GM12878 (cell line): Measurements from ENCODE around the gene IGFALS. TPM values are rescaled to one million over a fixed set of nuclear protein-coding genes. Genes with fewer than 3 reads are reported as not detected.

ENCODE experiments used
- ATAC-seq: fragments of 200-7000 bp; cut with Tn5 transposase; 3 replicates; pipeline ENCODE4 v1.9.1; 2020; ENCODE audit warnings: mild to moderate bottlenecking, moderate library complexity
- BruUV-seq: library from RNA; stranded (reverse); fragments of 400-500 nt; replicated peaks from 2 replicates; lab custom pipeline; 2021; lab: Mats Ljungman, UMichigan
- CTCF ChIA-PET: fragments of 300-600 bp; sonication (Branson Sonifier 250); formaldehyde crosslinking; extraction: SDS; loops from one replicate; lab custom pipeline; 2021; ENCODE audit warnings: inconsistent platforms; lab: Yijun Ruan, JAX
- POLR2A ChIA-PET: fragments of 350-600 bp; formaldehyde crosslinking; extraction: SDS; loops from one replicate; lab custom pipeline; 2021; ENCODE audit warnings: inconsistent platforms; lab: Charles Lee
- RAD21 ChIA-PET: fragments of 300-600 bp; sonication (Branson Sonifier 250); formaldehyde crosslinking; loops from one replicate; lab custom pipeline; 2023; ENCODE audit warnings: antibody characterized with exemption; ENCODE audit not compliant: unreplicated experiment; lab: Charles Lee
- SMC1A ChIA-PET: fragments of 300-600 bp; sonication (Branson Sonifier 250); formaldehyde crosslinking; loops from one replicate; lab custom pipeline; 2023; ENCODE audit not compliant: unreplicated experiment, uncharacterized antibody; lab: Charles Lee
- DNase-seq: peaks from one replicate; pipeline ENCODE4 v3.0.0-alpha.2; 2011; ENCODE audit warnings: low read depth, low spot score
- FAIRE-seq: peaks from 3 replicates; lab custom pipeline; 2011; peaks lifted over from hg19 to GRCh38; lab: Jason Lieb, UNC
- H2AFZ ChIP-seq: 2 replicates; pipeline ENCODE4 v1.6.0; 2011; ENCODE audit warnings: low read depth, low read length, control low read depth; ENCODE audit not compliant: control insufficient read depth
- H3K27ac ChIP-seq: 2 replicates; pipeline ENCODE4 v1.5.1; 2011; ENCODE audit warnings: control low read depth; ENCODE audit not compliant: control insufficient read depth, insufficient read depth
- H3K27me3 ChIP-seq, 2 experiments: replicated peaks in 1 of 2; 2 replicates each; pipeline versions ENCODE4 v1.6.0 to v1.6.1; 2011; ENCODE audit warnings: low read length in 1 of 2; ENCODE audit not compliant: control insufficient read depth in 2 of 2, insufficient read depth in 2 of 2
- H3K36me3 ChIP-seq, 2 experiments: 2 replicates each; pipeline ENCODE4 v1.5.1; 2011; ENCODE audit warnings: low read length in 1 of 2; ENCODE audit not compliant: control insufficient read depth in 2 of 2, insufficient read depth in 2 of 2
- H3K4me1 ChIP-seq: 2 replicates; pipeline ENCODE4 v1.6.1; 2011; ENCODE audit warnings: mild to moderate bottlenecking, low read length, moderate library complexity, mixed read lengths; ENCODE audit not compliant: control insufficient read depth, insufficient read depth
- H3K4me2 ChIP-seq: 2 replicates; pipeline ENCODE4 v1.6.0; 2011; ENCODE audit warnings: control low read depth; ENCODE audit not compliant: control insufficient read depth, insufficient read depth
- H3K4me3 ChIP-seq: fragments of 200-600 bp; sonication (generic); 2 replicates; pipeline ENCODE4 v1.5.1; 2016
- H3K79me2 ChIP-seq: 2 replicates; pipeline ENCODE4 v1.6.0; 2011; ENCODE audit warnings: low read length; ENCODE audit not compliant: control insufficient read depth, insufficient read depth
- H3K9ac ChIP-seq: 2 replicates; pipeline ENCODE4 v1.8.0; 2011; ENCODE audit warnings: low read length, control low read depth, mixed read lengths; ENCODE audit not compliant: control insufficient read depth, insufficient read depth
- H3K9me3 ChIP-seq: replicated peaks from 3 replicates; pipeline ENCODE4 v1.5.1; 2011; ENCODE audit warnings: mild to moderate bottlenecking, low read length; ENCODE audit not compliant: control insufficient read depth, insufficient read depth
- H4K20me1 ChIP-seq: 2 replicates; pipeline ENCODE4 v1.6.0; 2011; ENCODE audit not compliant: control insufficient read depth, insufficient read depth
- CHD1 ChIP-seq: IDR thresholded peaks from 2 replicates; pipeline ENCODE4 v1.6.1; 2012; ENCODE audit warnings: low read depth, low read length, improper control_type of control experiment
- DPF2 ChIP-seq: fragments of 450-650 bp; IDR thresholded peaks from 2 replicates; pipeline ENCODE4 v1.6.1; 2017; ENCODE audit warnings: mild to moderate bottlenecking
- FOS ChIP-seq: IDR thresholded peaks from 3 replicates; pipeline ENCODE4 v1.6.1; 2011; ENCODE audit warnings: borderline replicate concordance; ENCODE audit not compliant: insufficient read length; ENCODE audit errors: extremely low read depth
- HDGF ChIP-seq: fragments of 450-650 bp; IDR thresholded peaks from 2 replicates; pipeline ENCODE4 v1.6.1; 2016; ENCODE audit warnings: antibody characterized with exemption
- IKZF2 ChIP-seq, 2 experiments: fragments of 450-650 bp; IDR thresholded peaks; 2 replicates each; pipeline ENCODE4 v1.6.1; 2017; ENCODE audit warnings: mild to moderate bottlenecking in 2 of 2, moderate library complexity in 2 of 2
- KLF5 ChIP-seq: fragments of 450-650 bp; IDR thresholded peaks from 2 replicates; pipeline ENCODE4 v1.6.1; 2014; ENCODE audit warnings: mild to moderate bottlenecking; ENCODE audit not compliant: partially characterized antibody
- MYC ChIP-seq: IDR thresholded peaks from 2 replicates; pipeline ENCODE4 v1.6.1; 2011; ENCODE audit warnings: mild to moderate bottlenecking, low read length, moderate library complexity, inconsistent platforms; ENCODE audit not compliant: insufficient read depth, insufficient replicate concordance, insufficient read length, severe bottlenecking
- NFIC ChIP-seq: IDR thresholded peaks from 2 replicates; pipeline ENCODE4 v1.6.1; 2012; ENCODE audit warnings: low read depth, mild to moderate bottlenecking, inconsistent platforms, low read length, moderate library complexity
- NR2C1 ChIP-seq: fragments of 450-650 bp; IDR thresholded peaks from 2 replicates; pipeline ENCODE4 v1.6.1; 2017; ENCODE audit warnings: antibody characterized with exemption, mild to moderate bottlenecking, moderate library complexity
- NR2F1 ChIP-seq: fragments of 450-650 bp; conservative IDR thresholded peaks from 2 replicates; pipeline ENCODE4 v1.6.1; 2017; ENCODE audit warnings: mild to moderate bottlenecking
- POLR2AphosphoS5 ChIP-seq: IDR thresholded peaks from 2 replicates; pipeline ENCODE4 v1.6.1; 2011; ENCODE audit warnings: mild to moderate bottlenecking, low read length, inconsistent platforms
- SP1 ChIP-seq: IDR thresholded peaks from one replicate; pipeline ENCODE4 v1.6.1; 2011; ENCODE audit warnings: low read depth, low read length
- STAT1 ChIP-seq: fragments of 450-650 bp; conservative IDR thresholded peaks from 2 replicates; pipeline ENCODE4 v1.6.1; 2014; ENCODE audit warnings: antibody characterized with exemption, mild to moderate bottlenecking
- TARDBP ChIP-seq: IDR thresholded peaks from 2 replicates; pipeline ENCODE4 v1.6.1; 2016; ENCODE audit warnings: borderline replicate concordance
- TCF12 ChIP-seq: IDR thresholded peaks from 2 replicates; pipeline ENCODE4 v1.6.1; 2011; ENCODE audit warnings: low read depth, mild to moderate bottlenecking, low read length
- ZSCAN29 ChIP-seq: fragments of 450-650 bp; IDR thresholded peaks from 2 replicates; pipeline ENCODE4 v1.6.1; 2017; ENCODE audit warnings: mild to moderate bottlenecking, moderate library complexity
- WGBS: methylation state at CpG from one replicate; pipeline ENCODE4 v1.1.6; 2016; ENCODE audit warnings: low lambda C conversion rate; ENCODE audit not compliant: insufficient replicate concordance, insufficient coverage; ENCODE audit errors: missing lambda C conversion rate; 5-methylcytosine and 5-hydroxymethylcytosine counted together
- in situ Hi-C: fragments of 300-500 bp; cut with MboI; formaldehyde crosslinking; loops from 9 replicates; pipeline ENCODE4 v1.14.3; 2018; ENCODE audit warnings: mixed read lengths
- intact Hi-C: fragments of 100-400 bp; cut with micrococcal nuclease; formaldehyde crosslinking; loops from one replicate; pipeline ENCODE4 v1.14.2; 2022; ENCODE audit not compliant: unreplicated experiment
- polyA plus RNA-seq, 11 experiments: library from polyadenylated mRNA; depleted of rRNA in 4 of 11; unstranded in 6 of 11; stranded (reverse) in 5 of 11; fragments of >200 nt; fragmentation: Nextera tagmentation in 4 of 11; fragmentation: Illumina TruSeq in 1 of 11; extraction: Ambion mirVana in 4 of 11; extraction: Trizol in 1 of 11; gene quantifications; 1 replicate in 1 of 11; 2 replicates in 10 of 11; pipeline versions ENCODE4 v1.2.1 to v1.2.3, GENCODE V29; 2011 to 2016; ENCODE audit warnings: inconsistent platforms in 2 of 11, missing spikeins in 2 of 11, low read depth in 1 of 11
- total RNA-seq, 4 experiments: library from RNA; depleted of rRNA in 3 of 4; stranded (reverse); fragments of >200 nt in 3 of 4; fragmentation: Illumina TruSeq in 1 of 4; extraction: Trizol in 1 of 4; gene quantifications; 2 replicates each; pipeline versions ENCODE4 v1.2.1 to v1.2.3, GENCODE V29; 2013 to 2021
- TF ChIP-seq, protein P1 (sequence below): IDR thresholded peaks from 2 replicates; pipeline ENCODE4 v1.6.1; 2012; ENCODE audit warnings: low read depth, low read length, improper control_type of control experiment
- TF ChIP-seq, protein P2 (sequence below): fragments of 450-650 bp; IDR thresholded peaks from 2 replicates; pipeline ENCODE4 v1.6.1; 2016; ENCODE audit warnings: mild to moderate bottlenecking, moderate library complexity, borderline replicate concordance

The IGFALS gene
- total and polyA plus RNA-seq, 10 of the 15 experiments (the other 5 are each of a cell fraction or from before 2014, with no cell fraction given), result 0.04 to 0.11 TPM; not detected in 8

GRCh38 chr16:1826691-1827573, 33.4 kb upstream of the IGFALS start, which contains the start of the genes FAHD1 and HAGH:
Gene FAHD1 (plus strand): TSS chr16:1827206. CDS start chr16:1827239, 33 bp downstream.
Gene HAGH (minus strand): TSS chr16:1826825. CDS start chr16:1826787, 38 bp downstream.
- peak within 1 kb of the TSS; percentile 83 for H3K4me2 ChIP-seq
- H2AFZ ChIP-seq, result peak within 1 kb of the TSS; percentile 99
- in situ Hi-C loops, result no loop called here
- no peaks in the 10 kb centered on the region for H3K27me3 ChIP-seq
- no TSS peak for BruUV-seq
- peak within 1 kb of the TSS; percentile 38 for H3K27ac ChIP-seq
- RAD21 ChIA-PET, result interaction anchor here (0.8 to 1.2 kb wide), 3 partner anchors 44 to 156 kb away, joined by 3 to 5 read pairs (median 4); partner anchors contain the start of genes NUBP2 and SPSB3
- ATAC-seq, result peak; percentile 96
- H3K9ac ChIP-seq, result peak within 1 kb of the TSS; percentile 77
- DNase-seq, result peak; percentile 66
- WGBS, result under 1% methylated on average over 95 of the region's 104 CpGs
- H3K36me3 ChIP-seq, result no peaks in the 10 kb centered on the region
- no peaks in the 10 kb centered on the region for H4K20me1 ChIP-seq
- peaks cover 17% of the 10 kb centered on the region for H3K79me2 ChIP-seq
- CTCF ChIA-PET, result interaction anchor here (0.6 to 1.0 kb wide), 2 partner anchors 44 to 1276 kb away, joined by 3 to 4 read pairs; partner anchors contain the start of gene NUBP2
- H3K9me3 ChIP-seq, result no peaks in the 10 kb centered on the region
- FAIRE-seq, result peak; percentile 75
- peaks cover 4% of the 10 kb centered on the region; the same call in 1 of the 2 replicates for H3K4me1 ChIP-seq
- peak within 1 kb of the TSS; percentile 82 for H3K4me3 ChIP-seq
- intact Hi-C loops, result loop anchor here (2.0 kb wide), 1 partner anchor 44 kb away; the partner anchor contains the start of genes NUBP2 and SPSB3
- POLR2A ChIA-PET, result interaction anchor here (0.6 to 2.4 kb wide), 2 partner anchors 44 to 954 kb away, joined by 4 to 8 read pairs; partner anchors contain the start of genes NUBP2 and SPSB3
- SMC1A ChIA-PET, result no interaction called here
- TF ChIP-seq POLR2AphosphoS5 (peak; percentile 84; the same call in 1 of the 2 replicates), KLF5 (peak; percentile 77), TCF12 (no peak), ZSCAN29 (no peak), SP1 (peak; percentile 92), STAT1 (0 out of 2 replicates have a peak, but pooled peaks have one; percentile 25), DPF2 (peak; percentile 64; the same call in 1 of the 2 replicates), CHD1 (no peak), NFIC (peak; percentile 89; the same call in 1 of the 2 replicates), FOS (peak; percentile 69), MYC (peak; percentile 85), NR2F1 (peak; percentile 34; the same call in 1 of the 2 replicates), TARDBP (peak; percentile 54; the same call in 1 of the 2 replicates), HDGF (0 out of 2 replicates have a peak, but pooled peaks have one; percentile 69), IKZF2 (IDR thresholded peaks at IDR 0.05) (peak; percentile 53 to 67; a peak in 3 of 4 replicates), NR2C1 (peak; percentile 51; the same call in 1 of the 2 replicates)
- TF ChIP-seq, protein P1, sequence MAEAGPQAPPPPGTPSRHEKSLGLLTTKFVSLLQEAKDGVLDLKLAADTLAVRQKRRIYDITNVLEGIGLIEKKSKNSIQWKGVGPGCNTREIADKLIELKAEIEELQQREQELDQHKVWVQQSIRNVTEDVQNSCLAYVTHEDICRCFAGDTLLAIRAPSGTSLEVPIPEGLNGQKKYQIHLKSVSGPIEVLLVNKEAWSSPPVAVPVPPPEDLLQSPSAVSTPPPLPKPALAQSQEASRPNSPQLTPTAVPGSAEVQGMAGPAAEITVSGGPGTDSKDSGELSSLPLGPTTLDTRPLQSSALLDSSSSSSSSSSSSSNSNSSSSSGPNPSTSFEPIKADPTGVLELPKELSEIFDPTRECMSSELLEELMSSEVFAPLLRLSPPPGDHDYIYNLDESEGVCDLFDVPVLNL, result peak; percentile 57
- TF ChIP-seq, protein P2, sequence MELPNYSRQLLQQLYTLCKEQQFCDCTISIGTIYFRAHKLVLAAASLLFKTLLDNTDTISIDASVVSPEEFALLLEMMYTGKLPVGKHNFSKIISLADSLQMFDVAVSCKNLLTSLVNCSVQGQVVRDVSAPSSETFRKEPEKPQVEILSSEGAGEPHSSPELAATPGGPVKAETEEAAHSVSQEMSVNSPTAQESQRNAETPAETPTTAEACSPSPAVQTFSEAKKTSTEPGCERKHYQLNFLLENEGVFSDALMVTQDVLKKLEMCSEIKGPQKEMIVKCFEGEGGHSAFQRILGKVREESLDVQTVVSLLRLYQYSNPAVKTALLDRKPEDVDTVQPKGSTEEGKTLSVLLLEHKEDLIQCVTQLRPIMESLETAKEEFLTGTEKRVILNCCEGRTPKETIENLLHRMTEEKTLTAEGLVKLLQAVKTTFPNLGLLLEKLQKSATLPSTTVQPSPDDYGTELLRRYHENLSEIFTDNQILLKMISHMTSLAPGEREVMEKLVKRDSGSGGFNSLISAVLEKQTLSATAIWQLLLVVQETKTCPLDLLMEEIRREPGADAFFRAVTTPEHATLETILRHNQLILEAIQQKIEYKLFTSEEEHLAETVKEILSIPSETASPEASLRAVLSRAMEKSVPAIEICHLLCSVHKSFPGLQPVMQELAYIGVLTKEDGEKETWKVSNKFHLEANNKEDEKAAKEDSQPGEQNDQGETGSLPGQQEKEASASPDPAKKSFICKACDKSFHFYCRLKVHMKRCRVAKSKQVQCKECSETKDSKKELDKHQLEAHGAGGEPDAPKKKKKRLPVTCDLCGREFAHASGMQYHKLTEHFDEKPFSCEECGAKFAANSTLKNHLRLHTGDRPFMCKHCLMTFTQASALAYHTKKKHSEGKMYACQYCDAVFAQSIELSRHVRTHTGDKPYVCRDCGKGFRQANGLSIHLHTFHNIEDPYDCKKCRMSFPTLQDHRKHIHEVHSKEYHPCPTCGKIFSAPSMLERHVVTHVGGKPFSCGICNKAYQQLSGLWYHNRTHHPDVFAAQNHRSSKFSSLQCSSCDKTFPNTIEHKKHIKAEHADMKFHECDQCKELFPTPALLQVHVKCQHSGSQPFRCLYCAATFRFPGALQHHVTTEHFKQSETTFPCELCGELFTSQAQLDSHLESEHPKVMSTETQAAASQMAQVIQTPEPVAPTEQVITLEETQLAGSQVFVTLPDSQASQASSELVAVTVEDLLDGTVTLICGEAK, result 0 out of 2 replicates have a peak, but pooled peaks have one; percentile 17
